Measurements from ENCODE around the gene TOP2A.
"Not testable (repeated sequence)": the region's sequence is repeated elsewhere in the genome, so short reads cannot be mapped to it uniquely, and the experiment has no call there.

DNA sequence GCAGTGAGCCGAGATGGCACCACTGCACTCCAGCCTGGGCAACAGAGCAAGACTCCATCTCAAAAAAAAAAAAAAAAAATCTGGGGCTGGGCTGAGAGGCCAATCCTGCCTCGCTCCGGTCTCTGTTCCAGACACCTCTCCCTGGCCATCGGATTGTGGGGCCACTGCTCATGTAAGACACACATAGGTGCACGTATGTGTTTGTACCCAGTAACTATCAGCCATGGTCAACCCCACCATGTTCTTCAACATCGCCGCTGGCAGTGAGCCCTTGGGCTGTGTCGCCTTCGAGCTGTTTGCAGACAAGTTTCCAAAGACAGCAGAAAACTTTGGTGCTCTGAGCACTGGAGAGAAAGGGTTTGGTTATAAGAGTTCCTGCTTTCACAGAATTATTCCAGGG, 50.0 kb downstream of the TOP2A start:
- TF ChIP-seq, protein P1, sequence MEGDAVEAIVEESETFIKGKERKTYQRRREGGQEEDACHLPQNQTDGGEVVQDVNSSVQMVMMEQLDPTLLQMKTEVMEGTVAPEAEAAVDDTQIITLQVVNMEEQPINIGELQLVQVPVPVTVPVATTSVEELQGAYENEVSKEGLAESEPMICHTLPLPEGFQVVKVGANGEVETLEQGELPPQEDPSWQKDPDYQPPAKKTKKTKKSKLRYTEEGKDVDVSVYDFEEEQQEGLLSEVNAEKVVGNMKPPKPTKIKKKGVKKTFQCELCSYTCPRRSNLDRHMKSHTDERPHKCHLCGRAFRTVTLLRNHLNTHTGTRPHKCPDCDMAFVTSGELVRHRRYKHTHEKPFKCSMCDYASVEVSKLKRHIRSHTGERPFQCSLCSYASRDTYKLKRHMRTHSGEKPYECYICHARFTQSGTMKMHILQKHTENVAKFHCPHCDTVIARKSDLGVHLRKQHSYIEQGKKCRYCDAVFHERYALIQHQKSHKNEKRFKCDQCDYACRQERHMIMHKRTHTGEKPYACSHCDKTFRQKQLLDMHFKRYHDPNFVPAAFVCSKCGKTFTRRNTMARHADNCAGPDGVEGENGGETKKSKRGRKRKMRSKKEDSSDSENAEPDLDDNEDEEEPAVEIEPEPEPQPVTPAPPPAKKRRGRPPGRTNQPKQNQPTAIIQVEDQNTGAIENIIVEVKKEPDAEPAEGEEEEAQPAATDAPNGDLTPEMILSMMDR (IDR thresholded peaks at IDR 0.05; ENCODE audit: borderline replicate concordance, extremely low read depth, low read length, poor library complexity, severe bottlenecking): not testable (repeated sequence)
- not testable (repeated sequence) for TF ChIP-seq EZH2 (IDR thresholded peaks at IDR 0.05; ENCODE audit: borderline replicate concordance, low read depth, low read length, severe bottlenecking)

Data from DND-41 (cell line).